Loucy (cell line): ENCODE data around the gene ABCC11.

Source experiments
- CTCF ChIP-seq: fragments of 200-600 bp; sonication (generic); conservative IDR thresholded peaks from 2 replicates; pipeline ENCODE4 v1.5.1; 2014; ENCODE audit warnings: mild to moderate bottlenecking, antibody characterized with exemption, low read length
- EZH2phosphoT487 ChIP-seq: fragments of 200-600 bp; IDR thresholded peaks from 2 replicates; pipeline ENCODE4 v1.6.1; 2018; ENCODE audit warnings: antibody characterized with exemption, mild to moderate bottlenecking, moderate library complexity, borderline replicate concordance

GRCh38 chr16:48165961-48166578 is 81.3 kb downstream of the ABCC11 start:
- TF ChIP-seq CTCF (no peak), EZH2phosphoT487 (no peak)
